Body of pancreas (tissue), 4 donors: ENCODE measurements around the gene TNNT1. TPM values are rescaled to one million over a fixed set of nuclear protein-coding genes. Genes with fewer than 3 reads are reported as not detected.

Experiments used
- ATAC-seq: fragments of 150-250 bp; one replicate; pipeline ENCODE4 v1.9.1; 2016
- DNase-seq, 4 donors: peaks; one replicate each; pipeline ENCODE4 v3.0.0-alpha.2; 2019
- H3K27ac ChIP-seq, 4 donors: fragments of 200-600 bp; sonication (generic); 1 replicate in 3 of 4; 2 replicates in 1 of 4; pipeline versions ENCODE4 v1.5.1 to v1.6.1; 2016 to 2019; ENCODE audit warnings: mild to moderate bottlenecking in 1 of 4, mixed read lengths in 1 of 4, moderate library complexity in 1 of 4
- H3K27me3 ChIP-seq, 2 donors: fragments of 200-600 bp; sonication (generic); one replicate each; pipeline ENCODE4 v1.6.0; 2016; ENCODE audit warnings: mild to moderate bottlenecking in 1 of 2
- H3K36me3 ChIP-seq, 2 donors: fragments of 200-600 bp; sonication (generic); replicated peaks in 1 of 2; 2 replicates each; pipeline ENCODE4 v1.5.1; 2016; ENCODE audit warnings: low read depth in 2 of 2; ENCODE audit not compliant: insufficient read depth in 1 of 2
- H3K4me1 ChIP-seq: fragments of 200-600 bp; sonication (generic); one replicate; pipeline ENCODE4 v1.6.0; 2016
- H3K4me3 ChIP-seq, 2 donors: fragments of 200-600 bp; sonication (generic); 1 replicate in 1 of 2; 2 replicates in 1 of 2; pipeline ENCODE4 v1.5.1; 2016 to 2019
- H3K9me3 ChIP-seq, 3 donors: fragments of 200-600 bp; sonication (generic); 1 replicate in 2 of 3; 2 replicates in 1 of 3; pipeline ENCODE4 v1.5.1; 2016
- POLR2A ChIP-seq, 3 donors: fragments of 450-650 bp; IDR thresholded peaks; one replicate each; pipeline ENCODE4 v1.6.1; 2016; ENCODE audit warnings: antibody characterized with exemption in 3 of 3, mild to moderate bottlenecking in 2 of 3
- WGBS, 2 donors: methylation state at CpG; one replicate each; pipeline ENCODE4 v1.1.5; 2017; 5-methylcytosine and 5-hydroxymethylcytosine counted together
- intact Hi-C: fragments of 100-400 bp; cut with DNase I; formaldehyde crosslinking; loops from one replicate; pipeline ENCODE4 v1.15.1; 2023
- total RNA-seq, 2 donors: library from RNA; depleted of rRNA; stranded (reverse); fragments of >200 nt; gene quantifications; one replicate each; pipeline ENCODE4 v1.1.0, GENCODE V29; 2016
- TF ChIP-seq, protein P1 (sequence below), 7 experiments: fragments of 450-650 bp in 4 of 7; fragments of 200-600 bp in 3 of 7; sonication (generic) in 3 of 7; IDR thresholded peaks; one replicate each; pipeline ENCODE4 v1.5.1; 2016 to 2019; ENCODE audit warnings: antibody characterized with exemption in 7 of 7

The TNNT1 gene
- total RNA-seq, 2 donors from 2014 or later = not detected

DNA sequence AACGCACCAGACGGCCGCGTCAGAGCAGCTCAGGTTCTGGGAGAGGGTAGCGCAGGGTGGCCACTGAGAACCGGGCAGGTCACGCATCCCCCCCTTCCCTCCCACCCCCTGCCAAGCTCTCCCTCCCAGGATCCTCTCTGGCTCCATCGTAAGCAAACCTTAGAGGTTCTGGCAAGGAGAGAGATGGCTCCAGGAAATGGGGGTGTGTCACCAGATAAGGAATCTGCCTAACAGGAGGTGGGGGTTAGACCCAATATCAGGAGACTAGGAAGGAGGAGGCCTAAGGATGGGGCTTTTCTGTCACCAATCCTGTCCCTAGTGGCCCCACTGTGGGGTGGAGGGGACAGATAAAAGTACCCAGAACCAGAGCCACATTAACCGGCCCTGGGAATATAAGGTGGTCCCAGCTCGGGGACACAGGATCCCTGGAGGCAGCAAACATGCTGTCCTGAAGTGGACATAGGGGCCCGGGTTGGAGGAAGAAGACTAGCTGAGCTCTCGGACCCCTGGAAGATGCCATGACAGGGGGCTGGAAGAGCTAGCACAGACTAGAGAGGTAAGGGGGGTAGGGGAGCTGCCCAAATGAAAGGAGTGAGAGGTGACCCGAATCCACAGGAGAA, 33.5 kb downstream of the TNNT1 start:
- no peak overlapping the region for H3K4me3 ChIP-seq
- peak overlapping the region in 2 of 4 donors; percentile 71 to 78 for H3K27ac ChIP-seq
- no peaks in the 10 kb centered on the region for H3K27me3 ChIP-seq
- H3K9me3 ChIP-seq = no peaks in the 10 kb centered on the region
- WGBS, 2 donors = 58 to 62% methylated on average over 13 of the region's 13 CpGs
- DNase-seq (no peak), ATAC-seq (no peak)
- TF ChIP-seq POLR2A (IDR thresholded peaks at IDR 0.05) = no peak
- TF ChIP-seq, protein P1, sequence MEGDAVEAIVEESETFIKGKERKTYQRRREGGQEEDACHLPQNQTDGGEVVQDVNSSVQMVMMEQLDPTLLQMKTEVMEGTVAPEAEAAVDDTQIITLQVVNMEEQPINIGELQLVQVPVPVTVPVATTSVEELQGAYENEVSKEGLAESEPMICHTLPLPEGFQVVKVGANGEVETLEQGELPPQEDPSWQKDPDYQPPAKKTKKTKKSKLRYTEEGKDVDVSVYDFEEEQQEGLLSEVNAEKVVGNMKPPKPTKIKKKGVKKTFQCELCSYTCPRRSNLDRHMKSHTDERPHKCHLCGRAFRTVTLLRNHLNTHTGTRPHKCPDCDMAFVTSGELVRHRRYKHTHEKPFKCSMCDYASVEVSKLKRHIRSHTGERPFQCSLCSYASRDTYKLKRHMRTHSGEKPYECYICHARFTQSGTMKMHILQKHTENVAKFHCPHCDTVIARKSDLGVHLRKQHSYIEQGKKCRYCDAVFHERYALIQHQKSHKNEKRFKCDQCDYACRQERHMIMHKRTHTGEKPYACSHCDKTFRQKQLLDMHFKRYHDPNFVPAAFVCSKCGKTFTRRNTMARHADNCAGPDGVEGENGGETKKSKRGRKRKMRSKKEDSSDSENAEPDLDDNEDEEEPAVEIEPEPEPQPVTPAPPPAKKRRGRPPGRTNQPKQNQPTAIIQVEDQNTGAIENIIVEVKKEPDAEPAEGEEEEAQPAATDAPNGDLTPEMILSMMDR (IDR thresholded peaks at IDR 0.05) = no peak
- H3K4me1 ChIP-seq = peaks cover 48% of the 10 kb centered on the region
- no peaks in the 10 kb centered on the region for H3K36me3 ChIP-seq
- intact Hi-C loops = no loop called here

DNA sequence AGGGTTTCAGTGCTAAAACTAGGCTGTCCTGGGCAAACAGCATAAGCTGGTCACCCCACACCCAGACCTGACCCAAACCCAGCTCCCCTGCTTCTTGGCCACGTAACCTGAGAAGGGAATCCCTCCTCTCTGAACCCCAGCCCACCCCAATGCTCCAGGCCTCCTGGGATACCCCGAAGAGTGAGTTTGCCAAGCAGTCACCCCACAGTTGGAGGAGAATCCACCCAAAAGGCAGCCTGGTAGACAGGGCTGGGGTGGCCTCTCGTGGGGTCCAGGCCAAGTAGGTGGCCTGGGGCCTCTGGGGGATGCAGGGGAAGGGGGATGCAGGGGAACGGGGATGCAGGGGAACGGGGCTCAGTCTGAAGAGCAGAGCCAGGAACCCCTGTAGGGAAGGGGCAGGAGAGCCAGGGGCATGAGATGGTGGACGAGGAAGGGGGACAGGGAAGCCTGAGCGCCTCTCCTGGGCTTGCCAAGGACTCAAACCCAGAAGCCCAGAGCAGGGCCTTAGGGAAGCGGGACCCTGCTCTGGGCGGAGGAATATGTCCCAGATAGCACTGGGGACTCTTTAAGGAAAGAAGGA, 34.4 kb downstream of the TNNT1 start:
- no peak for ATAC-seq
- H3K27ac ChIP-seq = peak overlapping the region in 1 of 4 donors; percentile 67
- H3K36me3 ChIP-seq = no peaks in the 10 kb centered on the region
- TF ChIP-seq, protein P1 (IDR thresholded peaks at IDR 0.05) = no peak
- no peak for TF ChIP-seq POLR2A (IDR thresholded peaks at IDR 0.05)
- H3K4me3 ChIP-seq = no peak overlapping the region
- peaks cover 48% of the 10 kb centered on the region for H3K4me1 ChIP-seq
- H3K9me3 ChIP-seq = no peaks in the 10 kb centered on the region
- no peak for DNase-seq
- no peaks in the 10 kb centered on the region for H3K27me3 ChIP-seq
- whole genome bisulfite sequencing, 2 donors = 87 to 88% methylated on average over 9 of the region's 9 CpGs
- intact Hi-C loops = no loop called here

DNA sequence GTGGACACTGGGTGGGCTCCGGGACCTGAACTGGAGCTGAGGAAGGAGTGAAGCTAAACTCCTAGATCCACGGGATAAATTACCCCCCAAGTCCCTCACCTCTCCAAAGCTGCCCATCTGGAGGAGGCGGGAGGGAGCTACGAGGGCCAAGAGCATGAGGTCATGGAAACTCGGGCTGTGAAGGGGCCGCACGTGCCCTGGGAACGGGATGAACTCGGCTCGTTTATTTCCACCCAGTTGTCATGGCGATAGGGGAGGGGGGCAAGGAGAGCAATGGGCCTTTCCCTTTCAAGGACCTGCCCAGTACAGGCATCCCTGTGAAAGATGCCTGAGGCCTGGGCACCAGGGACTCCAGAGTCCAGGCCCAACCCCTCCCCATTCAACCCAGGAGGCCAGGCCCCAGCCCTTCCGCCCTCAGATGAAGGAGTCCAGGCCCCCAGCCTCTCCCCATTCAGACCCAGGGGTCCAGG, 35.4 kb downstream of the TNNT1 start:
- ATAC-seq (peak; percentile 19), DNase-seq (peak; percentile 77 to 90 (median 80))
- 9 to 22% methylated on average over 9 to 11 of the region's 12 CpGs for WGBS, 2 donors
- Histone ChIP-seq H3K4me3 (no peak overlapping the region), H3K36me3 (no peaks in the 10 kb centered on the region), H3K27me3 (no peaks in the 10 kb centered on the region), H3K9me3 (no peaks in the 10 kb centered on the region), H3K27ac (peak overlapping the region in 3 of 4 donors; percentile 34 to 71 (median 67)), H3K4me1 (peaks cover 47% of the 10 kb centered on the region)
- no peak for TF ChIP-seq POLR2A (IDR thresholded peaks at IDR 0.05)
- TF ChIP-seq, protein P1 (IDR thresholded peaks at IDR 0.05) = no peak
- intact Hi-C loops = no loop called here

DNA sequence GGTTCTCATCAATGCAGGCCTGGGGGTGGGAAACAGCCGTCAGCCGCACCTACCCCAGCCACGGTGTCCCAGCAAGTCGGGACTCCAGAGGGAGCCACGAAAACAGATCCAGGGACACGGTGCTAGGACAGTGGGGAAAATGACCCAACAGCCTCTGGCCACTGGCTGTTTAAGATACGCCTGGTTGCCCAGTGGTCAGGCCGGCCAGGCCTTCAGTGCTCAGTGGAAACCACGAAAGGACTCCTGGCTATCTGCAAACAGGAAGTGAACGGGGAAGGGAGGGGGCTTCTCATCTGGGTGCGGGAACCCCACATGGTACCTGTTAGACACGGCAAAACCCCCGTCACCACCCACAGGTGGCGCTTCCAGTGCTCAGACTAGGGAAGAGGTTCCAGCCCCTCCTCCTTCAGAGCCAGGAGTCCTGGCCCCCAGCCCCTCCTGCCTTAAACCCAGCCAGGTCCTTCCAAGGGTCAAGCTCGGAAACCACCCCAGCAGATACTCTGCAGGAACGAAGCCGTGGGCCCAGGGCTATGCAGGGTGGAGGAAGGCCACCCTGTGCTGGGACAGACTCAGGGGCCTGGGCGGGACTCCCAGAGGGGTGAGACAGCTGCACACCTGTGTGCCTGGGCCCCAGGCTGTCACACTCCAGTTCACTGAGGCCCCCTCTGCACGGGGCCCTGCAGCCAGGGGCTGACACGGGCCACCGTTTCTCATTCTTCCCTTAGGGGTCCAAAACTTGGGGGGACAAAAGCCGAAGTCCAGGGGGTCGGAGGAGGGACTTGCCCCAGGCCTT, 36.0 kb downstream of the TNNT1 start:
- H3K4me3 ChIP-seq = no peak overlapping the region
- DNase-seq = no peak

More for the DNA sequence above, 36.0 kb downstream of the TNNT1 start:
- no peaks in the 10 kb centered on the region for H3K27me3 ChIP-seq
- H3K27ac ChIP-seq = peak overlapping the region in 3 of 4 donors; percentile 34 to 71 (median 67)
- WGBS, 2 donors = 58 to 75% methylated on average over 8 to 18 of the region's 23 CpGs
- H3K36me3 ChIP-seq = no peaks in the 10 kb centered on the region
- peaks cover 42% of the 10 kb centered on the region for H3K4me1 ChIP-seq
- ATAC-seq = no peak
- intact Hi-C loops = no loop called here
- H3K9me3 ChIP-seq = no peaks in the 10 kb centered on the region
- TF ChIP-seq, protein P1 (IDR thresholded peaks at IDR 0.05) = no peak
- TF ChIP-seq POLR2A (IDR thresholded peaks at IDR 0.05) = no peak
